Tibial nerve (tissue), 4 donors: ENCODE measurements around the gene MANEAL.

Experiments
- CTCF ChIP-seq, 5 experiments: fragments of 200-600 bp in 3 of 5; fragments of 450-650 bp in 2 of 5; sonication (generic) in 3 of 5; IDR thresholded peaks; one replicate each; pipeline ENCODE4 v1.5.1; 2016 to 2019; ENCODE audit warnings: antibody characterized with exemption in 5 of 5, mild to moderate bottlenecking in 3 of 5, moderate library complexity in 2 of 5
- EP300 ChIP-seq, 2 donors: sonication (generic); formaldehyde crosslinking; IDR thresholded peaks; one replicate each; pipeline ENCODE4 v1.6.1; 2017; ENCODE audit warnings: antibody characterized with exemption in 2 of 2, mild to moderate bottlenecking in 1 of 2
- POLR2A ChIP-seq, 2 donors: fragments of 450-650 bp; IDR thresholded peaks; one replicate each; pipeline ENCODE4 v1.6.1; 2017; ENCODE audit warnings: antibody characterized with exemption in 2 of 2, mild to moderate bottlenecking in 2 of 2, moderate library complexity in 2 of 2

GRCh38 chr1:37831809-37832208 lies 38.2 kb downstream of the MANEAL start:
- TF ChIP-seq CTCF (IDR thresholded peaks at IDR 0.05) (no peak), POLR2A (IDR thresholded peaks at IDR 0.05) (no peak), EP300 (IDR thresholded peaks at IDR 0.05) (no peak)
